ENCODE data around the gene PTPRD.

The PTPRD gene

DNA sequence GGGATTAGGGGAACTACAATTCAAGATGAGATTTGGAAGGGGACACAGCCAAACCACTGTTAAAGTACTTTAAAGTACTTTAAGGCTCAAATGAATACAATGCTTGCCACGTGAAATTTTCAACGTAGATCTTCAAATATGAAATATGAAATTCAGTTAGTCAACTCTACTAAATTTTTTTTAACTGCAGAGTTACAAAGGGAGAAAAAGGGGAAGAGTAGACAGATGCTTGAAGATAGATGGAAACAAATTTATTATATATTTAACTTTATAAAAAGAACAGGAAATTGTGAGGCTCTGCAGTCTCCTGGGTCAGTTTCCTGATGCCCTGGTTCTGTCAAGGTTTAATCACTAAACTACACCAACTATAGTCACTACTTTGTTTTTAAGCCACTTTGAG lies 2027.8 kb downstream of the PTPRD start:
- Histone ChIP-seq H3K9ac (ENCODE audit: low read length) (no peak overlapping the region), H3F3A (ENCODE audit: insufficient read depth) (no peaks in the 10 kb centered on the region), H3K9me2 (replicated peaks; ENCODE audit: insufficient read depth, low read length) (0 out of 2 replicates have a peak, but pooled peaks cover 4% of the 10 kb centered on the region), H2AFZ (ENCODE audit: low read depth, low read length, severe bottlenecking) (no peak overlapping the region), H3K4me2 (ENCODE audit: low read depth, low read length, poor library complexity, severe bottlenecking) (no peak overlapping the region), H3K9me3 (ENCODE audit: insufficient read depth, low read length) (no peaks in the 10 kb centered on the region), H3K79me2 (ENCODE audit: insufficient read depth, low read length) (no peaks in the 10 kb centered on the region), H3K27me3 (ENCODE audit: low read length) (no peaks in the 10 kb centered on the region), H3K36me3 (ENCODE audit: low read length) (no peaks in the 10 kb centered on the region), H3K4me3 (ENCODE audit: insufficient read depth, low read length, poor library complexity, severe bottlenecking) (no peak overlapping the region), H4K20me1 (ENCODE audit: low read depth, low read length) (no peaks in the 10 kb centered on the region), H3K27ac (ENCODE audit: low read depth, low read length) (no peak overlapping the region)
- TF ChIP-seq, protein P1, sequence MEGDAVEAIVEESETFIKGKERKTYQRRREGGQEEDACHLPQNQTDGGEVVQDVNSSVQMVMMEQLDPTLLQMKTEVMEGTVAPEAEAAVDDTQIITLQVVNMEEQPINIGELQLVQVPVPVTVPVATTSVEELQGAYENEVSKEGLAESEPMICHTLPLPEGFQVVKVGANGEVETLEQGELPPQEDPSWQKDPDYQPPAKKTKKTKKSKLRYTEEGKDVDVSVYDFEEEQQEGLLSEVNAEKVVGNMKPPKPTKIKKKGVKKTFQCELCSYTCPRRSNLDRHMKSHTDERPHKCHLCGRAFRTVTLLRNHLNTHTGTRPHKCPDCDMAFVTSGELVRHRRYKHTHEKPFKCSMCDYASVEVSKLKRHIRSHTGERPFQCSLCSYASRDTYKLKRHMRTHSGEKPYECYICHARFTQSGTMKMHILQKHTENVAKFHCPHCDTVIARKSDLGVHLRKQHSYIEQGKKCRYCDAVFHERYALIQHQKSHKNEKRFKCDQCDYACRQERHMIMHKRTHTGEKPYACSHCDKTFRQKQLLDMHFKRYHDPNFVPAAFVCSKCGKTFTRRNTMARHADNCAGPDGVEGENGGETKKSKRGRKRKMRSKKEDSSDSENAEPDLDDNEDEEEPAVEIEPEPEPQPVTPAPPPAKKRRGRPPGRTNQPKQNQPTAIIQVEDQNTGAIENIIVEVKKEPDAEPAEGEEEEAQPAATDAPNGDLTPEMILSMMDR (IDR thresholded peaks at IDR 0.05; ENCODE audit: insufficient read depth, low read length, poor library complexity, severe bottlenecking), result no peak
- no peak for TF ChIP-seq EZH2phosphoT487 (conservative IDR thresholded peaks at IDR 0.05; ENCODE audit: low read length)

DNA sequence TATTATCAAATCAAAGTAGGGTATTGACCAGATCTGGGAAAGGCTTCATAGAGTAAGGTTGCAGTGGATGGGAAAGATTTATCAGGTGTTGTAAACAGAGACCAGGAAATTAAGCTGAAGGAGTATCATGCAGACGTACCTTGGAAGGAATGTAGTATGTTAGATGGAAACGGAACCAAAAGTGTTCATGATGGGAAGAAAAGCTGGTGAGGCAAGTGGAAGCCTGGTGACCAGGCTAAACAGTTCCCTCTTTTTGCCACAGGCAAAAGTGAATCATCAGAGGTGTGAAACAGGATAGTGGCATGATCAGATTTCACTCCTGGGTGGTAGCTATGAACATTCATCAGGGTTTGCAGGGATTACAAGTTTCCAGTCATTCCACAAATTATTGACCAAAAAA lies 2033.1 kb downstream of the PTPRD start:
- Histone ChIP-seq H3K79me2 (ENCODE audit: insufficient read depth, low read length) (no peaks in the 10 kb centered on the region), H3K9me2 (replicated peaks; ENCODE audit: insufficient read depth, low read length) (no peaks in the 10 kb centered on the region), H3K4me3 (ENCODE audit: insufficient read depth, low read length, poor library complexity, severe bottlenecking) (no peak overlapping the region), H3K27ac (ENCODE audit: low read depth, low read length) (no peak overlapping the region), H3K27me3 (ENCODE audit: low read length) (no peaks in the 10 kb centered on the region), H2AFZ (ENCODE audit: low read depth, low read length, severe bottlenecking) (no peak overlapping the region), H4K20me1 (ENCODE audit: low read depth, low read length) (no peaks in the 10 kb centered on the region), H3K36me3 (ENCODE audit: low read length) (no peaks in the 10 kb centered on the region), H3K9ac (ENCODE audit: low read length) (no peak overlapping the region), H3K4me2 (ENCODE audit: low read depth, low read length, poor library complexity, severe bottlenecking) (no peak overlapping the region), H3K9me3 (ENCODE audit: insufficient read depth, low read length) (no peaks in the 10 kb centered on the region), H3F3A (ENCODE audit: insufficient read depth) (no peaks in the 10 kb centered on the region)
- TF ChIP-seq EZH2phosphoT487 (conservative IDR thresholded peaks at IDR 0.05; ENCODE audit: low read length), result no peak
- TF ChIP-seq, protein P1 (IDR thresholded peaks at IDR 0.05; ENCODE audit: insufficient read depth, low read length, poor library complexity, severe bottlenecking), result no peak

DNA sequence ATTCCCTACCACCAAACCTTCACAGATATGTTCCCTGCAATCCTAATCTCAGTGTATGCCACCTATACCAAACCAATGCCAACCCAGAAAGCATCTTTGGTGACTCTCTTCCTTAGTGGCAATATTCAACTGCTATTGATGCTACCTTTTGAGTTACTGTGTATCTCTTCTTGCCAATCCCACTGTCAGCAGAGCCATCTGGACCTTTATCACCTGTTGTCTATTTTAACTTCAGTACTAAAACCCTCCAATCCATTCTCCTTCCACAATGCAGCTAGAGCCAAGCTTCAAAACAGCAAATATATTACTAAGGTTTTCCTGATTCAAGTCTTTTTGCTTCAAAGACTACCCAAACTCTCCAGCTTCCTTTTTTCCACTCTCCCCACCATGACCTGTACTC lies 2036.1 kb downstream of the PTPRD start:
- Histone ChIP-seq H3F3A (ENCODE audit: insufficient read depth) (no peaks in the 10 kb centered on the region), H3K4me2 (ENCODE audit: low read depth, low read length, poor library complexity, severe bottlenecking) (no peak overlapping the region), H3K4me3 (ENCODE audit: insufficient read depth, low read length, poor library complexity, severe bottlenecking) (no peak overlapping the region), H3K9ac (ENCODE audit: low read length) (no peak overlapping the region), H3K79me2 (ENCODE audit: insufficient read depth, low read length) (no peaks in the 10 kb centered on the region), H2AFZ (ENCODE audit: low read depth, low read length, severe bottlenecking) (no peak overlapping the region), H3K27me3 (ENCODE audit: low read length) (no peaks in the 10 kb centered on the region), H3K9me2 (replicated peaks; ENCODE audit: insufficient read depth, low read length) (no peaks in the 10 kb centered on the region), H4K20me1 (ENCODE audit: low read depth, low read length) (no peaks in the 10 kb centered on the region), H3K36me3 (ENCODE audit: low read length) (no peaks in the 10 kb centered on the region), H3K9me3 (ENCODE audit: insufficient read depth, low read length) (no peaks in the 10 kb centered on the region), H3K27ac (ENCODE audit: low read depth, low read length) (no peak overlapping the region)
- TF ChIP-seq, protein P1 (IDR thresholded peaks at IDR 0.05; ENCODE audit: insufficient read depth, low read length, poor library complexity, severe bottlenecking), result no peak
- no peak for TF ChIP-seq EZH2phosphoT487 (conservative IDR thresholded peaks at IDR 0.05; ENCODE audit: low read length)
